Pancreas (tissue), 10 donors: ENCODE results near the gene PARP8. TPM values are rescaled to one million over a fixed set of nuclear protein-coding genes. Genes with fewer than 3 reads are reported as not detected.

Experiments
- ATAC-seq, 4 donors: fragments of 200-7000 bp; cut with Tn5 transposase; one replicate each; pipeline versions ENCODE4 v1.8.0 to v1.9.1; 2020; ENCODE audit warnings: mild to moderate bottlenecking in 4 of 4, moderate library complexity in 4 of 4
- DNase-seq, 6 donors: peaks; one replicate each; pipeline ENCODE4 v3.0.0-alpha.2; 2020
- FAIRE-seq: peaks from 2 replicates; lab custom pipeline; 2012; peaks lifted over from hg19 to GRCh38; lab: Jason Lieb, UNC
- H3K27ac ChIP-seq, 4 donors: fragments of 200-600 bp; sonication (generic); 1 replicate in 3 of 4; 2 replicates in 1 of 4; pipeline versions ENCODE4 v1.5.0 to v1.8.0; 2020
- H3K27me3 ChIP-seq, 4 donors: fragments of 200-600 bp; one replicate each; pipeline ENCODE4 v1.8.0; 2021
- H3K36me3 ChIP-seq, 3 donors: fragments of 200-600 bp; sonication (generic) in 1 of 3; one replicate each; pipeline versions ENCODE4 v1.5.0 to v1.8.0; 2020 to 2021
- H3K4me1 ChIP-seq, 3 donors: fragments of 200-600 bp; one replicate each; pipeline ENCODE4 v1.8.0; 2021
- H3K4me3 ChIP-seq, 4 donors: fragments of 200-600 bp; sonication (generic) in 2 of 4; one replicate each; pipeline versions ENCODE4 v1.5.0 to v1.8.0; 2020 to 2021
- H3K9me3 ChIP-seq, 4 donors: fragments of 200-600 bp; one replicate each; pipeline ENCODE4 v1.8.0; 2021
- WGBS, 2 donors: extraction: QIAGEN DNeasy Blood & Tissue Kit; methylation state at CpG; one replicate each; pipeline ENCODE4 v1.1.7; 2013; 5-methylcytosine and 5-hydroxymethylcytosine counted together
- intact Hi-C, 3 donors: fragments of 100-400 bp; cut with DNase I; formaldehyde crosslinking; loops; one replicate each; pipeline versions ENCODE4 v1.11.1 to v1.14.2; 2022
- polyA plus RNA-seq, 2 donors: library from polyadenylated mRNA; stranded (reverse); fragments of 200-250 nt; gene quantifications; one replicate each; pipeline ENCODE4 v1.2.3, GENCODE V29; 2013
- total RNA-seq, 6 donors: library from RNA; stranded (reverse); fragmentation: NEBNext Ultra II Directional in 4 of 6; extraction: Animal tissue kit (Norgen Biotek cat#: 25700) in 4 of 6; gene quantifications; one replicate each; pipeline versions ENCODE4 v1.2.1 to v1.2.4, GENCODE V29; 2021 to 2023
- TF ChIP-seq, protein P1 (sequence below), 4 donors: fragments of 200-600 bp; sonication (generic) in 3 of 4; IDR thresholded peaks; one replicate each; pipeline versions ENCODE4 v1.5.0 to v1.8.0; 2021; ENCODE audit warnings: antibody characterized with exemption in 4 of 4
- donor health status: healthy with polysubstance abuse.
- donor health status: DM: no; HTN: no; CAD: no; lungs with moderate emphysema.
- donor health status: DM: no; HTN: no; CAD: no.
- donor health status: control.
- donor health status: control.
- donor health status: Bipolar disorder and iron deficiency.
- donor health status: DM: yes; HTN: yes; CAD: no.
- donor health status: DM: no; HTN: no; CAD: no.
- donor health status: DM: no; HTN: no; CAD: no.
- donor health status: DM: yes; HTN: yes; CAD: no.

Gene PARP8
- total and polyA plus RNA-seq, 8 donors: 4.7 to 25.0 (median 13.4) TPM

DNA sequence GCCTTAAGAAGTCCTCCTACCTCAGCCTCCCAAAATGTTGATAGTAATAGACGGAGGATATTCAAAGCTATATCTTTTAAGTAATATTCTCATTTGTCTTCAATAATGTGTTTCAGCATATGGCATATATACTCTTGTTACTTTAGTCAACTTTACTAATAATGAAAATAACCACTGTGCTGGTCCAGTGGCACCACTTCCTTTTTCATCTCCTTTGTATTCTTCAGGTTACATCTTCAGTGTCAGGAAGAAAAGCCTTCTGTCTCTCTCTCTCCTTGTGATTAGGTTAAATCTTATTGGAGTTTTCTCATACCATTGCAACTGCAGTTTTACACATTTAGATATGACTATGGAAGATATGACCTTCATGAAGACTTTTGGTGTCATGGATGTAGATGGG is 31.3 kb downstream of the PARP8 start:
- 92 to 93% methylated on average over 1 of the region's 1 CpG for WGBS, 2 donors
- Histone ChIP-seq H3K9me3 (no peaks in the 10 kb centered on the region), H3K4me1 (peaks cover 0 to 11% (median 0%) of the 10 kb centered on the region in 3 donors), H3K27me3 (no peaks in the 10 kb centered on the region), H3K4me3 (no peak overlapping the region), H3K36me3 (no peaks in the 10 kb centered on the region), H3K27ac (no peak overlapping the region)
- intact Hi-C loops: no loop called here
- TF ChIP-seq, protein P1, sequence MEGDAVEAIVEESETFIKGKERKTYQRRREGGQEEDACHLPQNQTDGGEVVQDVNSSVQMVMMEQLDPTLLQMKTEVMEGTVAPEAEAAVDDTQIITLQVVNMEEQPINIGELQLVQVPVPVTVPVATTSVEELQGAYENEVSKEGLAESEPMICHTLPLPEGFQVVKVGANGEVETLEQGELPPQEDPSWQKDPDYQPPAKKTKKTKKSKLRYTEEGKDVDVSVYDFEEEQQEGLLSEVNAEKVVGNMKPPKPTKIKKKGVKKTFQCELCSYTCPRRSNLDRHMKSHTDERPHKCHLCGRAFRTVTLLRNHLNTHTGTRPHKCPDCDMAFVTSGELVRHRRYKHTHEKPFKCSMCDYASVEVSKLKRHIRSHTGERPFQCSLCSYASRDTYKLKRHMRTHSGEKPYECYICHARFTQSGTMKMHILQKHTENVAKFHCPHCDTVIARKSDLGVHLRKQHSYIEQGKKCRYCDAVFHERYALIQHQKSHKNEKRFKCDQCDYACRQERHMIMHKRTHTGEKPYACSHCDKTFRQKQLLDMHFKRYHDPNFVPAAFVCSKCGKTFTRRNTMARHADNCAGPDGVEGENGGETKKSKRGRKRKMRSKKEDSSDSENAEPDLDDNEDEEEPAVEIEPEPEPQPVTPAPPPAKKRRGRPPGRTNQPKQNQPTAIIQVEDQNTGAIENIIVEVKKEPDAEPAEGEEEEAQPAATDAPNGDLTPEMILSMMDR (IDR thresholded peaks at IDR 0.05): no peak
- FAIRE-seq (no peak), DNase-seq (no peak), ATAC-seq (no peak)

DNA sequence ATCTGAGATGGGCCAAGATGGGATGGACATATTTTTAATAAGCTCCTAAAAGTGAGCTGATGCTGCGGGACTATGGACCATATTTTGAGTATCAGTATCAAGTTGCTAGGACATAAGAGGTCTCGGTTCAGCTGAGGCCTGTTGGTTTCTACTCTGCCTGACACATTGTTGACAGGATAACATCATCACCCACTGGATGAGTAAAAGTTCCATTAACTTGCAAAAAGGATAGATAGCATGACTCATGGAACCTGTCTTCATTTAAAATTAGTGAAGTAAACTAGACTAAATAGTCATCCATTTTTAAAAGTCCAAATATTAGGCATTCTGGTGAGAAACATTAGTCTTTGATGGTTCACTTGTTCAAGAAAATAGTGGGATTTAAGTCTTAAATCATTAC is 33.3 kb downstream of the PARP8 start:
- FAIRE-seq (no peak), DNase-seq (no peak), ATAC-seq (no peak)
- H3K4me3 ChIP-seq: no peak overlapping the region
- TF ChIP-seq, protein P1 (IDR thresholded peaks at IDR 0.05): no peak
- no peaks in the 10 kb centered on the region for H3K27me3 ChIP-seq
- intact Hi-C loops: no loop called here
- WGBS, 2 donors: 93 to 96% methylated on average over 2 of the region's 2 CpGs
- no peak overlapping the region for H3K27ac ChIP-seq
- H3K4me1 ChIP-seq: peaks cover 0 to 17% (median 2%) of the 10 kb centered on the region in 3 donors
- no peaks in the 10 kb centered on the region for H3K9me3 ChIP-seq
- no peaks in the 10 kb centered on the region for H3K36me3 ChIP-seq

DNA sequence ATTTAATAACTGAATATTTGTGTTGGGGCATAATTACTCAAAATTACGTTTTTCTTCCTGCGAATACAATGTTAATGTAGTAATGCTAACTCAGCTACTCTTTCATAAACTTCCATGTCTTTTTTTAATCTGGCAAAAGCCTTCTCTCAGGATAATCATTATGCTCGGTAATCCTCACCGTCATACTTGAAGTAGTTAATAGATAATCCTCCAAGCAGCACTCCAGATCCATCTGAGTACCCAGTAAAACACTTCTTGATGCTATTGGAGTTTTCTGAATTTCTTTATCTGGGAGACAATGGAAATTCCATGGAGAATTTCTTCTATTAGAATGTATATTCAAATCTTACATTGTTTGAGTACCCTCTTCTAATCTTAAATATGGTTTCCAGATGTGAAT is 34.3 kb downstream of the PARP8 start:
- H3K4me3 ChIP-seq: no peak overlapping the region
- intact Hi-C loops: no loop called here
- H3K36me3 ChIP-seq: no peaks in the 10 kb centered on the region
- no peaks in the 10 kb centered on the region for H3K27me3 ChIP-seq
- 88 to 92% methylated on average over 4 of the region's 4 CpGs for WGBS, 2 donors
- no peak overlapping the region for H3K27ac ChIP-seq
- ATAC-seq (no peak), FAIRE-seq (no peak), DNase-seq (no peak)
- peaks cover 0 to 20% (median 5%) of the 10 kb centered on the region in 3 donors for H3K4me1 ChIP-seq
- no peaks in the 10 kb centered on the region for H3K9me3 ChIP-seq
- TF ChIP-seq, protein P1 (IDR thresholded peaks at IDR 0.05): no peak

DNA sequence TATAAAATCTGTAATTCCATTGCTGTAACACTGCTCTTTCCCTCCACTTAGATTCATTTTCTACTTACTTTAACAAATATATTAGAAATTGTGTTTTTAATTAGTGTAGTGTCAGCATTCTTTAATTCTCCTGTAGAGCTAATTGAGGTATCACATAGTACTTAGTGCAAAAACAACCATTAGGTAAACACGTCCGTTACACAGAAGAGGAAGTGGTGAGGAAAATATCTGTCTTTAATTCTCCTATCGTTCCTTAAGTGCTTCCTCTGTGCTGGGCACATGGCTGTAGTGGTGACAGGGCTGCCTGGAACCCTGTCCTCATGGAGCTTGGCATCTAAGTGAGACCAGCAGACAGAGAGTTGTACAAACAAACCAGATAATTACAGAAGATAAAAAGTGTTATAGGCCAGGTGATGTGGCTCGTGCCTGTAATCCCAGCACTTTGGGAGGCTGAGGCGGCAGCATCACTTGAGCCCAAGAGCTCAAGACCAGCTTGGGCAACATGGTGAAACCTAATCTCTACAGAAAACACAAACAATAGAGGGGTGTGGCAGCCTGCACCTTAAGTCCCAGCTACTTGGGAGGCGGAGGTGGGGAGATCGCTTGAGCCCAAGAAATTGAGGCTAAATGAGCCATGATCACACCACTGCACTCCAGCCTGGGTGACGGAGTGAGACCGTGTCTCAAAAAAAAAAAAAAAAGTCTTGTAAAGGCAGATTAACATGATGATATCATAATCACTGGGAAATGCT is 36.4 kb downstream of the PARP8 start:
- WGBS, 2 donors: 85 to 88% methylated on average over 9 of the region's 9 CpGs
- FAIRE-seq (no peak), DNase-seq (no peak), ATAC-seq (no peak)
- Histone ChIP-seq H3K27ac (no peak overlapping the region), H3K4me1 (peaks cover 0 to 16% (median 5%) of the 10 kb centered on the region in 3 donors), H3K4me3 (no peak overlapping the region), H3K36me3 (no peaks in the 10 kb centered on the region), H3K9me3 (no peaks in the 10 kb centered on the region), H3K27me3 (no peaks in the 10 kb centered on the region)
- TF ChIP-seq, protein P1 (IDR thresholded peaks at IDR 0.05): no peak
- intact Hi-C loops: no loop called here

DNA sequence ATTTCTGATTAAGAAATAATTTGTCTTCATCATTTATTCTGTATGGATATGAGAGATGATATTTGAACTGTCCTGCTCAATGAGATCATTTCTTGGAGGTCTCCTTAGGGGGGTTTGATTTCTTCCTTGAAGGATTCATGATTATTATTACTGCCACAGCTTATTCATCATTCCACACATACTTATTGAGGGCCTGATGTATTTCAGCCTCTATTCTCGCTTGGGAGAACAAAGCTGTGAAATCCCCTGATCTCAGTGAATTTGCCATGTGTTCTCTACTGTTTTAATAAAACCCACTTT is 36.9 kb downstream of the PARP8 start:
- H3K4me1 ChIP-seq: peaks cover 0 to 11% (median 5%) of the 10 kb centered on the region in 3 donors
- no peaks in the 10 kb centered on the region for H3K27me3 ChIP-seq
- no peaks in the 10 kb centered on the region for H3K9me3 ChIP-seq
- WGBS, 2 donors: 100% methylated on average over 1 of the region's 1 CpG
- TF ChIP-seq, protein P1 (IDR thresholded peaks at IDR 0.05): no peak
- no peak overlapping the region for H3K4me3 ChIP-seq
- ATAC-seq (no peak), DNase-seq (no peak), FAIRE-seq (no peak)
- H3K36me3 ChIP-seq: no peaks in the 10 kb centered on the region
- no peak overlapping the region for H3K27ac ChIP-seq
- intact Hi-C loops: no loop called here
